ENCODE results near the gene PCDHGC3.

PCDHGC3 gene

DNA sequence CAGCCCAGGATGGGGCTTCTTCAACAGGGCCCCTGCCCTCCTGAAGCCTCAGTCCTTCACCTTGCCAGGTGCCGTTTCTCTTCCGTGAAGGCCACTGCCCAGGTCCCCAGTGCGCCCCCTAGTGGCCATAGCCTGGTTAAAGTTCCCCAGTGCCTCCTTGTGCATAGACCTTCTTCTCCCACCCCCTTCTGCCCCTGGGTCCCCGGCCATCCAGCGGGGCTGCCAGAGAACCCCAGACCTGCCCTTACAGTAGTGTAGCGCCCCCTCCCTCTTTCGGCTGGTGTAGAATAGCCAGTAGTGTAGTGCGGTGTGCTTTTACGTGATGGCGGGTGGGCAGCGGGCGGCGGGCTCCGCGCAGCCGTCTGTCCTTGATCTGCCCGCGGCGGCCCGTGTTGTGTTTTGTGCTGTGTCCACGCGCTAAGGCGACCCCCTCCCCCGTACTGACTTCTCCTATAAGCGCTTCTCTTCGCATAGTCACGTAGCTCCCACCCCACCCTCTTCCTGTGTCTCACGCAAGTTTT is 36.7 kb downstream of the PCDHGC3 start:
- no peaks in the 10 kb centered on the region for H3K9me2 ChIP-seq (replicated peaks; ENCODE audit: insufficient read depth, low read length)
- no peaks in the 10 kb centered on the region for H3K27me3 ChIP-seq (ENCODE audit: low read length)
- no peaks in the 10 kb centered on the region; the same call in 1 of the 2 replicates for H3K79me2 ChIP-seq (ENCODE audit: insufficient read depth, low read length)
- TF ChIP-seq, protein P1, sequence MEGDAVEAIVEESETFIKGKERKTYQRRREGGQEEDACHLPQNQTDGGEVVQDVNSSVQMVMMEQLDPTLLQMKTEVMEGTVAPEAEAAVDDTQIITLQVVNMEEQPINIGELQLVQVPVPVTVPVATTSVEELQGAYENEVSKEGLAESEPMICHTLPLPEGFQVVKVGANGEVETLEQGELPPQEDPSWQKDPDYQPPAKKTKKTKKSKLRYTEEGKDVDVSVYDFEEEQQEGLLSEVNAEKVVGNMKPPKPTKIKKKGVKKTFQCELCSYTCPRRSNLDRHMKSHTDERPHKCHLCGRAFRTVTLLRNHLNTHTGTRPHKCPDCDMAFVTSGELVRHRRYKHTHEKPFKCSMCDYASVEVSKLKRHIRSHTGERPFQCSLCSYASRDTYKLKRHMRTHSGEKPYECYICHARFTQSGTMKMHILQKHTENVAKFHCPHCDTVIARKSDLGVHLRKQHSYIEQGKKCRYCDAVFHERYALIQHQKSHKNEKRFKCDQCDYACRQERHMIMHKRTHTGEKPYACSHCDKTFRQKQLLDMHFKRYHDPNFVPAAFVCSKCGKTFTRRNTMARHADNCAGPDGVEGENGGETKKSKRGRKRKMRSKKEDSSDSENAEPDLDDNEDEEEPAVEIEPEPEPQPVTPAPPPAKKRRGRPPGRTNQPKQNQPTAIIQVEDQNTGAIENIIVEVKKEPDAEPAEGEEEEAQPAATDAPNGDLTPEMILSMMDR (IDR thresholded peaks at IDR 0.05; ENCODE audit: insufficient read depth, low read length, poor library complexity, severe bottlenecking): peak; percentile 89
- no peak for TF ChIP-seq EZH2phosphoT487 (conservative IDR thresholded peaks at IDR 0.05; ENCODE audit: low read length)
- H3K9ac ChIP-seq (ENCODE audit: low read length): peak overlapping the region; percentile 84
- H2AFZ ChIP-seq (ENCODE audit: low read depth, low read length, severe bottlenecking): no peak overlapping the region
- H3F3A ChIP-seq (ENCODE audit: insufficient read depth): peaks cover 95% of the 10 kb centered on the region
- H3K36me3 ChIP-seq (ENCODE audit: low read length): no peaks in the 10 kb centered on the region; the same call in 1 of the 2 replicates
- H3K4me2 ChIP-seq (ENCODE audit: low read depth, low read length, poor library complexity, severe bottlenecking): peak overlapping the region; percentile 87
- no peaks in the 10 kb centered on the region for H4K20me1 ChIP-seq (ENCODE audit: low read depth, low read length)
- H3K4me3 ChIP-seq (ENCODE audit: insufficient read depth, low read length, poor library complexity, severe bottlenecking): peak overlapping the region; percentile 44
- no peaks in the 10 kb centered on the region for H3K9me3 ChIP-seq (ENCODE audit: insufficient read depth, low read length)
- peak overlapping the region; percentile 99 for H3K27ac ChIP-seq (ENCODE audit: low read depth, low read length)

DNA sequence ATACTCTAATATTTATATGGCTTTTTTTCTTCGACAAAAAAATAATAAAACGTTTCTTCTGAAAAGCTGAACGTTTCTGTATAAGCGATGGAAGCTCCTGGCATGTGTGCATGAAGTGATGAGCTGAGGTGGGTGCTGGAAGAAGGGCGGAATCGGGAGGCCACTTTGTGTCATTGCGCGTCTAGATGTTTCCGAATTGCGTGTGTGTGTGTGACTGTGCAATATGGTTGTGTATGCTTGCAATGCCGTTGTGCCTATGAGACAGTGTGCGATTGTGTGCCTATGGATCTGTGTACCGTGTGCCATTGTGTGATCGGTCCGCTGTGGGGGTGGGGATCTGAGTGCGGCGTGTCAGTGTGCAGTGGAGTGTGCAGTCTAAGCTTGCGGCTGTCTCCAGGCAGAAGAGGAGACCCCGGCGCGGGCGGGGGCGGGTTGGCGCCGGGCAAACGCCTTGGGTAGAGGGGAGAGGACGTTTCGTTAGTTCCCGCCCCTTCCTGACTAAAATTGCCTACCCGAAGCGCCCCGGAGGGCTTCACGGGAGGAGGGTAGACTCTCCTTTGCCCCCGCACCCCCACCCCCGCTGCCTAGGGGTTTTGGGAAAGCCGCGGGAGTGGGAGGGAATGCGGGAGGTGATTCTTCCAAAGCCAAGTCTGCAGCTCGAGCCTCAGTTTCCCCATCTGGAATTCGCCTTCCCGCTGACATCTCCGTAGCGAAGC is 37.3 kb downstream of the PCDHGC3 start:
- H3F3A ChIP-seq (ENCODE audit: insufficient read depth): peaks cover 95% of the 10 kb centered on the region
- H3K9ac ChIP-seq (ENCODE audit: low read length): peak overlapping the region; percentile 84
- H3K9me3 ChIP-seq (ENCODE audit: insufficient read depth, low read length): no peaks in the 10 kb centered on the region
- no peak for TF ChIP-seq EZH2phosphoT487 (conservative IDR thresholded peaks at IDR 0.05; ENCODE audit: low read length)
- TF ChIP-seq, protein P1 (IDR thresholded peaks at IDR 0.05; ENCODE audit: insufficient read depth, low read length, poor library complexity, severe bottlenecking): no peak
- no peaks in the 10 kb centered on the region; the same call in 1 of the 2 replicates for H3K79me2 ChIP-seq (ENCODE audit: insufficient read depth, low read length)
- no peaks in the 10 kb centered on the region for H3K9me2 ChIP-seq (replicated peaks; ENCODE audit: insufficient read depth, low read length)
- H3K36me3 ChIP-seq (ENCODE audit: low read length): no peaks in the 10 kb centered on the region; the same call in 1 of the 2 replicates
- H3K4me3 ChIP-seq (ENCODE audit: insufficient read depth, low read length, poor library complexity, severe bottlenecking): peak overlapping the region; percentile 44
- H3K27me3 ChIP-seq (ENCODE audit: low read length): no peaks in the 10 kb centered on the region
- no peaks in the 10 kb centered on the region for H4K20me1 ChIP-seq (ENCODE audit: low read depth, low read length)
- peak overlapping the region; percentile 99 for H3K27ac ChIP-seq (ENCODE audit: low read depth, low read length)
- H3K4me2 ChIP-seq (ENCODE audit: low read depth, low read length, poor library complexity, severe bottlenecking): peak overlapping the region; percentile 87
- H2AFZ ChIP-seq (ENCODE audit: low read depth, low read length, severe bottlenecking): no peak overlapping the region

DNA sequence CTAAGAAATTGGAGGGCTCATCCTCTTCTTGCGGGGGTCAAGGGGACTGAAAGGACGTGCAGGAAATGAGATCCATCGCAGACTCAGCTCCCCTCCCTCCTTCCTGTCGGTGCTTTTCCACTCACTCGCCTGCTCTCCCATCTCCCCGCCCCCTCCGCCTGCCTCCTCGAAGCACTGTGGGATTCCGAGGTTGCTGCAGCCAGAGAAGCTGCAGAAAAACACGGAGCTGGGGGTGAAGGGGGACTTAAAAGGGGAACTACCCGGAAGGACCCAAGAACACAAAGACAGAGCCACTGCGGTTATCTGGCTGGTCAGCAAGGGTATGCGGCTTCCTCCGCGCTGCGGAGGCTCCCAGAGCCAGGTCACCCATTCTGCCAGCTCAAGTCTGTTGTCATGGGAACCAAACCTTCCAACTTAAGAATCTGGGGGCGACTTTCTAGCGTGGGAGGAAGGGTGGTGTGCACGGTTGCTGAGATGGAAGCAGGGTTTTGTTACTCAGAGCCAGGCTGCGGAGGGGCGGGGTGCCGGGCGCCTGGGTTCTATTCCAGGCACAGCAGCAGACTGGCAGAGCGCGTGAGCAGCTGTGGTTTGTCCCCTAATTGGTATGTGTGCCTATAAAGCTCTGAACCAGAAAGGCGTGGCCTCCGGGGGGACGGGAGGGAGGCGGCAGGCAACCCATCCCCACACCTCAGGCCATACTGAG is 38.0 kb downstream of the PCDHGC3 start:
- H3K4me3 ChIP-seq (ENCODE audit: insufficient read depth, low read length, poor library complexity, severe bottlenecking): peak overlapping the region; percentile 44
- H3K4me2 ChIP-seq (ENCODE audit: low read depth, low read length, poor library complexity, severe bottlenecking): peak overlapping the region; percentile 87
- H3K9me3 ChIP-seq (ENCODE audit: insufficient read depth, low read length): no peaks in the 10 kb centered on the region
- peak overlapping the region; percentile 99 for H3K27ac ChIP-seq (ENCODE audit: low read depth, low read length)
- no peak overlapping the region for H2AFZ ChIP-seq (ENCODE audit: low read depth, low read length, severe bottlenecking)
- H3K79me2 ChIP-seq (ENCODE audit: insufficient read depth, low read length): no peaks in the 10 kb centered on the region; the same call in 1 of the 2 replicates
- no peaks in the 10 kb centered on the region; the same call in 1 of the 2 replicates for H3K36me3 ChIP-seq (ENCODE audit: low read length)
- TF ChIP-seq, protein P1 (IDR thresholded peaks at IDR 0.05; ENCODE audit: insufficient read depth, low read length, poor library complexity, severe bottlenecking): no peak
- TF ChIP-seq EZH2phosphoT487 (conservative IDR thresholded peaks at IDR 0.05; ENCODE audit: low read length): no peak
- no peaks in the 10 kb centered on the region for H3K9me2 ChIP-seq (replicated peaks; ENCODE audit: insufficient read depth, low read length)
- H3K27me3 ChIP-seq (ENCODE audit: low read length): no peaks in the 10 kb centered on the region
- H4K20me1 ChIP-seq (ENCODE audit: low read depth, low read length): no peaks in the 10 kb centered on the region
- peaks cover 89% of the 10 kb centered on the region for H3F3A ChIP-seq (ENCODE audit: insufficient read depth)
- peak overlapping the region; percentile 84 for H3K9ac ChIP-seq (ENCODE audit: low read length)
